OCI-LY3 (cell line): ENCODE results near the gene ZNF563.
A peak's percentile ranks its signal among the peaks of the same experiment; 100 is the strongest.

Experiments used
- H2AFZ ChIP-seq: fragments of 200-600, 300-600 bp; shearing (Covaris generic); 2 replicates; pipeline ENCODE4 v1.6.0; 2014; ENCODE audit warnings: antibody characterized with exemption, low read depth, low read length
- H3K27ac ChIP-seq: fragments of 200-600, 300-600 bp; sonication (generic); 2 replicates; pipeline ENCODE4 v1.5.1; 2014; ENCODE audit warnings: mild to moderate bottlenecking, low read length, moderate library complexity, mixed read lengths
- H3K27me3 ChIP-seq: fragments of 200-600, 300-600 bp; sonication (generic); 2 replicates; pipeline ENCODE4 v1.6.1; 2014; ENCODE audit warnings: low read depth, low read length, mixed read lengths
- H3K36me3 ChIP-seq: fragments of 200-600, 300-600 bp; sonication (generic); replicated peaks from 2 replicates; pipeline ENCODE3; 2014; ENCODE audit warnings: low read depth, low read length, mixed read lengths
- H3K4me1 ChIP-seq: fragments of 300-600, 200-600 bp; sonication (generic); 2 replicates; pipeline ENCODE4 v1.6.1; 2014; ENCODE audit warnings: low read length, mixed read lengths
- H3K4me2 ChIP-seq: fragments of 200-600, 300-600 bp; sonication (generic); 2 replicates; pipeline ENCODE4 v1.6.1; 2014; ENCODE audit warnings: low read length, mixed read lengths
- H3K4me3 ChIP-seq: fragments of 300-600, 200-600 bp; sonication (generic); 2 replicates; pipeline ENCODE4 v1.5.1; 2014; ENCODE audit warnings: antibody characterized with exemption, mild to moderate bottlenecking, low read length, moderate library complexity
- H3K79me2 ChIP-seq: fragments of 300-600, 200-600 bp; shearing (Covaris generic); 2 replicates; pipeline ENCODE4 v1.6.1; 2014; ENCODE audit warnings: mild to moderate bottlenecking, low read length, mixed read lengths
- H3K9ac ChIP-seq: fragments of 300-600, 200-600 bp; shearing (Covaris generic); 2 replicates; pipeline ENCODE4 v1.6.0; 2014; ENCODE audit warnings: mild to moderate bottlenecking, low read length, moderate library complexity
- H3K9me3 ChIP-seq: fragments of 200-600, 300-600 bp; shearing (Covaris generic); 2 replicates; pipeline ENCODE4 v1.6.1; 2014; ENCODE audit warnings: low read length, mixed read lengths; ENCODE audit not compliant: insufficient read depth
- H4K20me1 ChIP-seq: fragments of 200-600, 300-600 bp; sonication (generic); 2 replicates; pipeline ENCODE4 v1.6.1; 2016; ENCODE audit warnings: low read length, mixed read lengths; ENCODE audit not compliant: insufficient read depth
- CTCF ChIP-seq: fragments of 200-600, 300-600 bp; sonication (generic); IDR thresholded peaks from 2 replicates; pipeline ENCODE4 v1.5.1; 2014; ENCODE audit warnings: antibody characterized with exemption, low read length, low read depth
- EZH2phosphoT487 ChIP-seq: fragments of 200-600 bp; shearing (Covaris generic); IDR thresholded peaks from 2 replicates; pipeline ENCODE4 v1.6.1; 2018; ENCODE audit warnings: antibody characterized with exemption, mixed run types, low read depth

The ZNF563 gene

GRCh38 chr19:12350890-12351197 lies 17.4 kb upstream of the ZNF563 start:
- Histone ChIP-seq H3K27me3 (no peaks in the 10 kb centered on the region), H3K4me1 (no peaks in the 10 kb centered on the region), H3K9ac (no peak overlapping the region), H3K4me3 (no peak overlapping the region), H3K4me2 (no peak overlapping the region), H3K9me3 (peaks cover 46% of the 10 kb centered on the region), H3K36me3 (peaks cover 6% of the 10 kb centered on the region), H3K79me2 (no peaks in the 10 kb centered on the region), H4K20me1 (no peaks in the 10 kb centered on the region), H3K27ac (no peak overlapping the region), H2AFZ (no peak overlapping the region)
- TF ChIP-seq EZH2phosphoT487 (no peak), CTCF (no peak)

DNA sequence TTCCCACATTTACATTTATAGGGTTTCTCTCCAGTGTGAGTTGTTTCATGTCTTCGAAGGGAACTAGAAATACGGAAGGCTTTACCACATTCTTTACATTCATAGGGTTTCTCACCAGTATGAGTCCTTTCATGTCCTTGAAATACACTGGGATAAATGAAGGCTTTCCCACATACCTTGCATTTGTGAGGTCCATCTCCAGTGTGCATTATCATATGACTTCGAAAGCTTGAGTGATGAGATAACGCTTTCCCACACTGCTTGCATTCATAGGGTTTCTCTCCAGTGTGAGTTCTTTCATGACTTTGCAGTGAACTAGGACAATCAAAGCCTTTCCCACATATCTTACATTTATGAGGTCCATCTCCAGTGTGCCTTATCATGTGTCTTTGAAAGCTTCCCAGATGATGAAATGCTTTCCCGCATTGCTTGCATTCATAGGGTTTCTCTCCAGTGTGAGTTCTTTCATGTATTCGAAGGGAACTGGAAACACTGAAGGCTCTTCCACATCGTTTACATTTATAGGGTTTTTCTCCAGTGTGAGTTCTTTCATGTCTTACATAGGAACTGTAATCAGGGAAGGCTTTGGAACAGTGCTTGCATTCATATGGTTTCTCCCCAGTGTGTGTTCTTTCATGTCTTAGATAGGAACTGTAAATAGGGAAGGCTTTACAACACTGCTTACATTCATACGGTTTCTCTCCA lies 16.9 kb upstream of the ZNF563 start:
- no peak overlapping the region for H3K9ac ChIP-seq
- peaks cover 46% of the 10 kb centered on the region for H3K9me3 ChIP-seq
- H3K27me3 ChIP-seq: no peaks in the 10 kb centered on the region
- no peak overlapping the region for H3K27ac ChIP-seq
- no peaks in the 10 kb centered on the region for H3K4me1 ChIP-seq
- H4K20me1 ChIP-seq: no peaks in the 10 kb centered on the region
- H2AFZ ChIP-seq: no peak overlapping the region
- no peak for TF ChIP-seq CTCF
- TF ChIP-seq EZH2phosphoT487: no peak
- H3K36me3 ChIP-seq: peaks cover 6% of the 10 kb centered on the region
- H3K4me3 ChIP-seq: no peak overlapping the region
- H3K79me2 ChIP-seq: no peaks in the 10 kb centered on the region
- H3K4me2 ChIP-seq: no peak overlapping the region

DNA sequence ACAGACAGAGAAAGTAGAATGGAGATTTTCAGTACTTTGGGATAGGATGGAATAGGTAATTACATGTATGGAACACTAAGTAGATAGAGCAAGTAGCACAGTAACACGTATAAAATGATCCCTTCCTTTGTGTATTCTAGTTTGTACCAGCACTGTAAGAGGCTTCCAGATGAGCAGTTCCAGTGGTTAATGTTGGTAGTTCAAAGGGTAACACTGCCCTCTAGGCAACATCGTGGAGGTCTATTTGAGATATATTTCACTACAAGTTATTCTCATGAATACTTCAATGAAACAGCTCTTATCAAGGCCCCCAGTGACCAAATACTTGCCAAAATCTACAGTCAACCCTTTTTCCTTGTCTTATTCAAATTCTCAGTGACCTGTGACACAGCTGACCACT lies 13.5 kb upstream of the ZNF563 start:
- no peaks in the 10 kb centered on the region for H3K79me2 ChIP-seq
- no peak overlapping the region for H2AFZ ChIP-seq
- H3K27ac ChIP-seq: no peak overlapping the region
- TF ChIP-seq CTCF: peak; percentile 59
- no peak for TF ChIP-seq EZH2phosphoT487
- H3K9me3 ChIP-seq: peaks cover 36% of the 10 kb centered on the region
- H3K27me3 ChIP-seq: no peaks in the 10 kb centered on the region
- peaks cover 6% of the 10 kb centered on the region for H3K36me3 ChIP-seq
- no peaks in the 10 kb centered on the region for H4K20me1 ChIP-seq
- no peak overlapping the region for H3K4me2 ChIP-seq
- no peak overlapping the region for H3K9ac ChIP-seq
- no peak overlapping the region for H3K4me3 ChIP-seq
- no peaks in the 10 kb centered on the region for H3K4me1 ChIP-seq

- no peak for TF ChIP-seq CTCF
- TF ChIP-seq EZH2phosphoT487: no peak
- H3K79me2 ChIP-seq: no peaks in the 10 kb centered on the region
- no peaks in the 10 kb centered on the region for H3K36me3 ChIP-seq
- H2AFZ ChIP-seq: no peak overlapping the region
- H3K4me2 ChIP-seq: no peak overlapping the region
- no peaks in the 10 kb centered on the region for H3K4me1 ChIP-seq
- H3K9me3 ChIP-seq: peaks cover 22% of the 10 kb centered on the region
- no peak overlapping the region for H3K27ac ChIP-seq
- no peaks in the 10 kb centered on the region for H3K27me3 ChIP-seq
- no peaks in the 10 kb centered on the region for H4K20me1 ChIP-seq
- H3K4me3 ChIP-seq: no peak overlapping the region
- H3K9ac ChIP-seq: no peak overlapping the region
These were observed 11.8 kb upstream of the ZNF563 start for GRCh38 chr19:12345197-12345596.
